HCEC 1CT (cell line): Measurements from ENCODE around the gene TFEC.
"Not testable (repeated sequence)": the region's sequence is repeated elsewhere in the genome, so short reads cannot be mapped to it uniquely, and the experiment has no call there.

Experiments used
- DNase-seq: peaks from one replicate; pipeline ENCODE4 v3.0.0-alpha.2; 2017

Gene TFEC

DNA sequence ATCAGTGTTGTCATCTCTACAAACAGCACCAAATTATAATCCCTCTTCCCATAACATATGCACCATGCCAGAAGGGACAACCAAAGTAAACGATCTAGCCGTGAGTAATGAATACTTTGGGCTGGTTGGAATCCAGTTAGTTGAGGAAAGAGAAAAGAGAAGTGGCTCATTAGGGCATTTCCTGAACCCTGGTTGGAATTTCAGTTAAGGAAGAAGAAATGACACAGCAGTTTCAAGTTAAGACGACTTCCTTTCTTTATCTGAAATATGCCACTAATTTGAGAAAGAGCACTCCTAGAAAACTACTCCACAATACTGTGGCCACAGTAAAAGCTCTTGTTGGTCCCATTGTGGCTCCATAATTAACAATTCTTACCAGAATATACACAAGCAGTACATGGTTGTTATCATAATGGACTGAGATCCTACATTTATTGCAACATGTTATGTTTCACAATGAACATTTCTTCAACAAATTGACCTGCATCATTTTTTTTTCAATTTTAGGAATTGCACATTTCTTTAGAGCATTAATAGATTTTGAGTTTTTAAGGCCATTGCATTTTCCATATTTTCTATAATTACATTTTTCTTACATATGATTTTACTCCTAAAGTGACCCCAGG is at the start of gene TFEC:
TFEC (minus strand) TSS at position 113 of the 626 bp plus-strand sequence. CDS start 46,322 bp downstream, outside the sequence.
- DNase-seq, result peak; percentile 17

GRCh38 chr7:116075351-116076145 is 45.0 kb upstream of the TFEC start:
- no peak for DNase-seq

DNA sequence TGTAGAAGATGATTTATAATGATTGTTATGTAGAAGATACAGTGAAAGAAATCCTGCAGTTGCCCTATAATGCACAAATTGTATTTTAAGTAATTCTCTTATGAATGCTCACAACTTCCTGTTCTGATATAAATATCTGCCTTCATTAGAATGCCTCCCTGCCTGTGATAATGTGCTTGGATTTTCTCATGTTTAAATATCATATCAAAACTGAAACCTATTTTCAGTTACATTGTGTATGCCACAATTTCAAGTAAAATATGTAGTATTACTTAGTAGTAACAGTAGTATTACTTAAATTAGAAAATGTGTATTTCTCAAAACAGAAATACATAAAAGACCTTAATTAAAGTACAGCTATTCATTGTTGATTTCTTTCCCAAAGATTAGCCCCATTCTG is 41.1 kb upstream of the TFEC start:
- no peak for DNase-seq

DNA sequence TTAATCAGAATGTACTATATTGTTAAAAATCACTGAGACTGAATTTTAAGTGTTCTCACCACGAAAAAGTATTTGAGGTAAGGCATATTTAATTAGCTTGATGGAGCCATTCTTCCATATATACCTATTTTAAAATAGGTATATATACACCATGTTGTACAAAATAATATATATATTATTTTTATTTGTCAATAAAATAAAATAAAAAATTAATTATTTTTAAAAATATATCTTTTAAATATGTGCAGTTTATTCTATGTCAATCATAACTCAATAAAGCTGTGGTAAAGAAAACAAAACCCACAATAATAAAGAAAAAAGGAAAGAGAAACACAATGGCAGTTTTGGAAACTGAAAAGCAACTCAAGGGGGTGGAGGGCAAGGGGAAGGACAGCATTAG is 33.6 kb upstream of the TFEC start:
- no peak for DNase-seq

- no peak for DNase-seq
Observed at GRCh38 chr7:116062666-116063065, 32.1 kb upstream of the TFEC start.

GRCh38 chr7:116052006-116052405 is 21.4 kb upstream of the TFEC start:
- no peak for DNase-seq

- not testable (repeated sequence) for DNase-seq
Observed at GRCh38 chr7:116047261-116047660, 16.7 kb upstream of the TFEC start.

GRCh38 chr7:116045532-116045931 is 15.0 kb upstream of the TFEC start:
- no peak for DNase-seq

DNA sequence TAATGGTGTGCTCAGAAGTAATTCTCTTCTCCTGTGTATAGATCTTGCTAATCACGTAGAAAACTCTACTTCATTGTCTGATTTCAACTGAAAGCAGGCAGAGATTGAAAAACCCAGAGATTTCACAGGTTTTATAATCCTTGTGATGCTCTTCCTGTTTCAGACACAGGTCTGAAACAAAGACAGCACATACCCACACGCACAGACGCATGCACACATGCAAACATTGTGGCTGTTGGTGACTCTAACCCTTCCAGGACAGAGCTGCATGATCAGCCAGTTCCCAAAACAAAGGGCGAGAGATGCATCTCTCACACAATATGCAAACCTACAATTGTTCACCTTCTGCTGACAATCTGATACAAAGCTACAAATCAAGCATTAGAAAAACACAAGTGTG is 11.1 kb upstream of the TFEC start:
- DNase-seq, result no peak

DNA sequence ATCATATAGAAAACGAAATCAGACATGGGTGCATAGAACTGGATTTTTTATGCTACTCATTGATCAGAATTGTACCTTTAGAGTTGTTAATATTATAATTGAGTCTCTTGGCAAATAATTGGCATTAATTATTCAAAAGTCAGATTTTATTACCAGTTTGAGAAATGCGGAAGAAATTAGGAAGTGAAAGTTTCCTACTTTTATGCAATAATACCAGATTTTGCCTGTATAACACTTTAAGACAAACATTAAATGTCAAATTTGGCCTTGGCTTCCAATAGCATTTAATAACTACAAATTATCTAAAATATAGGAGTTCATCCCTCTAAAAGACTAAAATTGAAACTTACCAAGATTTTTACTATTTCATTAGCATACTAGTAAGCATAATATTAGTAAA is 6.8 kb upstream of the TFEC start:
- no peak for DNase-seq

DNA sequence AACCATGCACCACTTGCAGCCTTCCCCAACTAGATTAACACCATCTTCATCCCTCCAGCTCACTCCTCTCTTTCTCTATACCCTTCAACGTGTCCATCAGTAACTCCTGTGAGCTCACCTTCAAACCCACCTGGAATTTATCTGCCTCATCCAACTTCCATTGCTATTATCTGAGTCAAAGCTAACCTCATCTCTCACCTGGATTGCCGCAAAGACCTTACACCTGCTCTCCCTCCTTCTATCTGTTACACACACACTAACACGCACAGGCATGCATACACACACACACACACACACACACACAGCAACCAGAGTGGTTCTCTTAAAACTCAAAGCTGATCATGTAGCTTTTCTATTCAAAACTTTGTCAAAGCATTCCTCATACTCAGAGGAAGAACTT is 3.8 kb upstream of the TFEC start:
- DNase-seq, result no peak

GRCh38 chr7:116032886-116033285 is 2.3 kb upstream of the TFEC start:
- no peak for DNase-seq

DNA sequence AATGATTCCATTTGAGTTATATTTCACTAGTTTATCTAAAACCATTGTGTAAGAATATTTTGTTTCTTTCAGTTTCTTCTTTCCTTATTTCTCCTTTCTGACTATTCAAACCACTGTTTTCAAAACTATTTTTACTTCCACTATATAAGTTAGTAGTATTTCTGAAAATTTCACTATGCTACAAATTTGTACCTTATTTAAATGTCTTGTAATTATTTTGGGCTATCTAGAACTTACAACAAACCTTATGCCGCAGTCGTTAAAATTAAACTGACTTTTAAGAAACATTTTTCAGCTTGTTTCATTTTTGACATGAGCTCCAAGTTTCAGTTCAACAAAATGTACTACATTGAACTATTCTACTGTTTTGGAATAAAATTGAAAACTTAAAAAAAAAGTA is 1.8 kb downstream of the TFEC start:
- no peak for DNase-seq

DNA sequence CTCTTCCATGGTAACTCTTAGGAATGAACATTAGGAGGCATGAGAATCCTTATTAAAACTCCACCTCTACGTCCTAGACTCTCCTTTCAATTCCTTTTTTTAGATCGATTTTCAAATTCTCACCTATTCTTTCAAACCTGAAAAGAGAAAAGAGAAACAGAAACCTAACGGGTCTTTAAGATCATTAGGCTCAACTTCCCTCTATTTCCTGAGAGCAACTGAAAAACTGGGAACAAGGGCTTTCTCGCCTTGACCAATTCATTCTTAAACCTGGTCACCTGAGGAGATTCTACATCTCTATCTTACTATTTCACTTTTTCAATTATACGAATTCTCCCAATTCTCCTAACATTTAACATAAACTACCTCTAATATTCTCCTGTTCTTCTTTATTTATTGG is 2.8 kb downstream of the TFEC start:
- DNase-seq, result no peak

GRCh38 chr7:116024826-116025809 is 5.4 kb downstream of the TFEC start:
- DNase-seq, result peak; percentile 55

GRCh38 chr7:116021237-116021636 is 9.3 kb downstream of the TFEC start:
- DNase-seq, result peak; percentile 3

DNA sequence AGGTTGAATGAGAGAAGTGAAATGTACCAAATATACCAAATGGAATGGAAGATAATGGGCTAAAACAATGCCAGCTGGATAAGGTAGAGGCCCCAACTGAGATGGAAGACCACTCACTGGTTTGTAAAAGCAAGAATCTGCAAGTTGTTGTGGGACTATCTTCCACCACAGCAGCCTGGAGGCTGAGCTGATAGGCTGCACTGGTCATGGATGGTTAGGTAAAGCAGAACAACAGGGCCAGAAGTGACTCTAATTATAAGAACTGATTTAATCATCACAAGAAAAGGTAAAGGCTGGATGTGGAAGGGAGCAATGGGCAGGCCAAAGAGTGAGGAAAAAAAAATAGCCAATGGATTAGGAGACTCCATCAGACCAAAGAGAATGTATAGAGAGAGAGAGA is 11.8 kb downstream of the TFEC start:
- no peak for DNase-seq

DNA sequence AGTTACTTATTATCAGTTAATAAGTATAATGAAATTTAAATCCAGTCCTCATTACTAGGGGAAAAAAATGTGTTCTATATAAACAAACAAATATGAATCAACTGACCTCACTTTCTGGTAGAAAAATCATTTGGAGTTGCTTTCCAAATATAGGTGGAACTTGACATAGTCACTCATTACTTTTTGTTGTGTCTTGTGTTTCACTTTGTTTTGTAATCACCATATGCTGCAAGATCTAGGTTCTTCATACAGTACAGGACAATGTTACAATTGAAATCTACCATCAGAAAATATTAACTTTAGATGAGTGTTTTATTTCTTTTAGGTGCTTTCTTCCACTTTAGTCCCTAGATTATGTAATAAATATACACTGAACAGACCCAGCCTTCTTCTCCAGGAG is 16.9 kb downstream of the TFEC start:
- no peak for DNase-seq

DNA sequence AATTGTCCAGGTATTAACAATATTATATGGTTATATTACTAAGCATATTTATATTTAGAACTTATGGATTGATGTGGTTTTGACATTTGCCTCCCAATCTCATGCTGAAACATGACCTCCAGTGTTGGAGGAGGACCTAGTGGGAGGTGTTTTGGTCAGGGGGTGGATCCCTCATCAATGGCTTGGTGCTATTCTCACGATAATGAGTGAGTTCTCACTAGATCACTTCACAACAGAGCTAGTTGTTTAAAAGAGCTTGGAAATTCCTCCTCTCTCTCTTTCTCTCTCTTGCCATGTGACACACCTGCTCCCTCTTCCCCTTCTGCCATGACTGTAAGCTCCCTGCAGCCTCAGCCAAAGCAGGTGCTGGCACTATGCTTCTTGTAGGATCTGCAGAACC is 19.0 kb downstream of the TFEC start:
- no peak for DNase-seq

DNA sequence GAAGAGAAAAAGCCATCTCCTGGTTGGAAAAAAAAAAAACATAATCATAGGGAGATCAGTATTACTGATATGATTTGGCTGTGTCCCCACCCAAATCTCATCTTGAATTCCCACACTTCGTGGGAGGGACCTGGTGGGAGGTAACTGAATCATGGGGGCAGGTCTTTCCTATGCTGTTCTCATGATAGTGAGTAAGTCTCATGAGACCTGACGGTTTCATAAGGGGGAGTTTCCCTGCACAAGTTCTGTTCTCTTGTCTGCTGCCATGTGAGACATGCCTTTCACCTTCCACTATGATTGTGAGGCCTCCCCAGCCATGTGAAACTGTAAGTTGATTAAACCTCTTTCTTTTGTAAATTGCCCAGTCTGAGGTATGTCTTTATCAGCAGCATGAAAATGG is 25.8 kb downstream of the TFEC start:
- DNase-seq, result not testable (repeated sequence)

- no peak for DNase-seq
Observed at GRCh38 chr7:115997221-115997620, 33.3 kb downstream of the TFEC start.

GRCh38 chr7:115995701-115996100 is 34.9 kb downstream of the TFEC start:
- no peak for DNase-seq

DNA sequence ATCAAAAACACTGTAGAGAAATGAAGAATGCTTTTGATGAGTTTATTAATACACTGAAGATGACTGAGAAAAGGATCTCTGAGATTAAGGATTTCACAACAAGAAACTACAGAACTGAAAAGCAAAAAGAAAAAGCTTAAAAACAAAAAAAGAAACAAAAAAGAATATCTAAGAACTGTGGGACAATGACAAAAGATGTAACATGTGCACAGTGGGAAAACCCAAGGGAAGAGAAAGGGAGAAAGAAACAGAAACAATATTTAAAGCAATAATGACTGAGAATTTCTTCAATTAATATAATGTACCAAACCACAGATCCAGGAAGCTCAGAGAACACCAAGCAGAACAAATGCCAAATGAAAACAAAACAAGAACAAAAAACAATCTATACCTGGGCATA is 42.2 kb downstream of the TFEC start:
- DNase-seq, result no peak
